Brain microvascular endothelial cell (primary cell): ENCODE measurements around the gene SRM.
"Not testable (repeated sequence)": the region's sequence is repeated elsewhere in the genome, so short reads cannot be mapped to it uniquely, and the experiment has no call there.

ENCODE experiments used
- DNase-seq: peaks from one replicate; pipeline ENCODE4 v3.0.0-alpha.2; 2020
- H3K27ac ChIP-seq: fragments of 250-450 bp; sonication (Bioruptor Pico); 2 replicates; pipeline ENCODE4 v1.5.1; 2020; ENCODE audit warnings: mild to moderate bottlenecking, moderate library complexity
- H3K27me3 ChIP-seq: fragments of 250-450 bp; sonication (Bioruptor Pico); replicated peaks from 2 replicates; pipeline ENCODE4 v1.5.1; 2020; ENCODE audit warnings: mild to moderate bottlenecking
- H3K36me3 ChIP-seq: fragments of 250-450 bp; sonication (Bioruptor Pico); replicated peaks from 2 replicates; pipeline ENCODE4 v1.5.1; 2020; ENCODE audit warnings: mild to moderate bottlenecking
- H3K4me3 ChIP-seq: 2 replicates; pipeline ENCODE4 v1.5.1; 2011; ENCODE audit warnings: low read depth, mild to moderate bottlenecking, control low read depth, low read length, moderate library complexity
- in situ Hi-C: cut with HindIII; loops from 2 replicates; pipeline ENCODE4 v1.10.0; 2017; ENCODE audit warnings: low sequenced_read_pairs, low pct_ligation_motif_present
- TF ChIP-seq, protein P1 (sequence below): IDR thresholded peaks from 2 replicates; pipeline ENCODE4 v1.5.1; 2011; ENCODE audit warnings: low read depth, mild to moderate bottlenecking, moderate library complexity, low read length, control low read depth, inconsistent platforms; ENCODE audit errors: missing control alignments

The SRM gene

DNA sequence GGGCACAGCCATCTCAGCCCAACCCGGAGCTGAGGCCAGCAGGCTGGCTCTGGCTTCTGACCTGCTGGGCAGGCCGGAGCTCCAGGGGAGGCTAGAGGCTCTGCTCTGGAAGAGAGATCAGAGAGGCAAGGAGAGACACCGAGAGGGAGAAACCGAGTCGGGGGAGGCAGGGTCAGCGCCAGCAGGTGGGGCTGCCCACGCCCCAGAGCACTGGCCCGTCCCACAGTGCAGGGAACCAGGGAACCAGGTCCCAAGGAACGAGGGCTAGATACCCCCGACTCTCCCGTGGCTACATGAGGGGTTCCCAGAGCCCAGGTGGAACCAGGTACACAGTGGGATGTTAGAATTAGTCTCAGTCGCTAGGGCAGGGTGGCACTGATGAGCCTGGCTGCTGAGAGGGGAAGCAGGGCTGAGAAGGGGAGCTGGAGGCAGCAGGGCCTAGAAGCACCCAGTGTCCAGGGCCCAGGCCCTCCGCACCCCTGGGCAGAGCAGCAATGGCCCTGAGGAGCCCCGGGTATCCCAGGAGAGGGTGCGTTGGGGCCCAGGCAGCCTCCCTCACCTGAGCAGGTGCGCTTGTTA is 14.9 kb downstream of the SRM start:
- in situ Hi-C loops = no loop called here
- no peak overlapping the region for H3K4me3 ChIP-seq
- DNase-seq = no peak
- TF ChIP-seq, protein P1, sequence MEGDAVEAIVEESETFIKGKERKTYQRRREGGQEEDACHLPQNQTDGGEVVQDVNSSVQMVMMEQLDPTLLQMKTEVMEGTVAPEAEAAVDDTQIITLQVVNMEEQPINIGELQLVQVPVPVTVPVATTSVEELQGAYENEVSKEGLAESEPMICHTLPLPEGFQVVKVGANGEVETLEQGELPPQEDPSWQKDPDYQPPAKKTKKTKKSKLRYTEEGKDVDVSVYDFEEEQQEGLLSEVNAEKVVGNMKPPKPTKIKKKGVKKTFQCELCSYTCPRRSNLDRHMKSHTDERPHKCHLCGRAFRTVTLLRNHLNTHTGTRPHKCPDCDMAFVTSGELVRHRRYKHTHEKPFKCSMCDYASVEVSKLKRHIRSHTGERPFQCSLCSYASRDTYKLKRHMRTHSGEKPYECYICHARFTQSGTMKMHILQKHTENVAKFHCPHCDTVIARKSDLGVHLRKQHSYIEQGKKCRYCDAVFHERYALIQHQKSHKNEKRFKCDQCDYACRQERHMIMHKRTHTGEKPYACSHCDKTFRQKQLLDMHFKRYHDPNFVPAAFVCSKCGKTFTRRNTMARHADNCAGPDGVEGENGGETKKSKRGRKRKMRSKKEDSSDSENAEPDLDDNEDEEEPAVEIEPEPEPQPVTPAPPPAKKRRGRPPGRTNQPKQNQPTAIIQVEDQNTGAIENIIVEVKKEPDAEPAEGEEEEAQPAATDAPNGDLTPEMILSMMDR = no peak
- H3K27me3 ChIP-seq = no peaks in the 10 kb centered on the region
- no peaks in the 10 kb centered on the region for H3K36me3 ChIP-seq
- H3K27ac ChIP-seq = no peak overlapping the region

DNA sequence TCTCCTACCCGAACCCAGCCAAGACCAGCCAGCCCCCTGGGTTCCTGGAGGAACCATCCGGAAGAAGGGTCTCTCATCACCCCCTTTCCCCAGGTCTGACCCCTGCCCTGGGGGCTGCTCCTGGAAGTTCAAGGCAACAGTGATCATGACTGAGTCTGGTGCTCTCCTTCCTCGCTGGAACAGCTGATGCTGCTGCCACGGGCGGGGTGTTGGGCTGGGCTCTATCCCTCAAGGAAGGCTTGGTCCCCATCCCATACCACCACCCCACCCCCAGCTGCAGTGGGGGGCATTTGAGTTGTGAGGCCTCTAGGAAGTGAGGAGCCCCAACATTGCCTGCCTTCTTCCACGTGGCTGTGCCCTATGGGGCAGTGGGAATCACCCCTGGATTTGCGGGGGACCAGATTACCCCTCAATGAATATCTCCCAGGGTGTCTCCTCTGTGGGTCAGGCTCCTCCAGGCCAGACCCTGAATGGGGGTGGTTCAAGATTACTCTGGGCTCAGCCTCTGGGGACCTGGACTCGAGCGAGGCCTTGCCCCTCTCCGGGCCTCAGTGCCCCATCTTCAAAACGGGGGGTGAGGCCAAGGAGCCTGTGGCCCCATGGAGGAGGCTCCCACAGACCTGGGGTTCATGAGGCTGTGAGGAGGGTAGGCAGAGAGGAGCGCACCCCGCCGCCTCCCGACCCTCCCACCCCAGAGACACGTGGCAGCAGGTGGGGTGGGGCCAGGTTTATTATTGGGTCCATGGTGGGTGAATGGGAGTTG is 15.6 kb downstream of the SRM start:
- H3K4me3 ChIP-seq = no peak overlapping the region
- in situ Hi-C loops = no loop called here
- H3K27me3 ChIP-seq = no peaks in the 10 kb centered on the region
- no peak for DNase-seq
- no peak overlapping the region for H3K27ac ChIP-seq
- TF ChIP-seq, protein P1 = no peak
- no peaks in the 10 kb centered on the region for H3K36me3 ChIP-seq

DNA sequence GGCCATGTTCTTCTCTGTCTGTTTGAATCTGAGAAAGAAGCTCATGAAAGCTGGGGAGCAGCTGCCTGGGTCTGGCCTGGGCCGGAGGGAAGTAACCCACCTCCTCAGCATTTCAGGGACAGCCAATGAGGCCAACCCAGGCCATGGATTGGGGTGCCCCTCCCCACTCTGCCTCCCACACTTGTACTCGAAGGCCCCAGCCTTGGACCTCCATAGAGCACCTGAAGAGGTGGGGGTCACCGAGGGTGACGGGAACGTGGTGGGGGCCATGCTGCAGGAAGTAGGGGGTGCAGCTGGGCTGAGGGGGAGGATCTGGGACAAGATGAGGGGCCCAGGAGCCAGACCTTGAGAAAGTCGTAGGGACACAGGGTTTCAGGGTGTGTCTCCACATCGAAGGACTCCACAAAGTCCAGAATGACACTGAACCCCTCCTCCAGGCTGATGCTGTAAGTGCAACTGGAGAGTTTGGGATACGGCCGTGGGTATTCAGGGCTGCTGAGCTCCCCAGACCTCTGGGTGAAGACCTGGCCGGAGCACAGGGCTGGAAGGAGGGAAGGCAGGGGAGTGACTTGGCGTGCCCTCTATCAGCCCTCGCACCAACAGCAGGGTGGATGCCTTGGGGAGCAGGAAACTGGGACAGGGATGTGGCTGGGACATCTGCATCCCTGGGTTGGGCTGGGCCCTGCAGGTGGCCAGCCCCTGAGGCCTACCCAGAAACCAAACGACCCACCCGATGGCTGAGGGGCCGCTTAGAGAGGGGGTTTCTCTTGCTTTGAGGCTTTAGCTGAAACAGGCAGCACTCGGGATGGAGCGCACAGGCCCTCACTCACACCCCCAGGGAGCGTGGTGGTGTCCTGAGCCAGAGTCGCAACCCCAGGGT is 16.6 kb downstream of the SRM start:
- DNase-seq = no peak
- Histone ChIP-seq H3K27ac (no peak overlapping the region), H3K27me3 (no peaks in the 10 kb centered on the region), H3K36me3 (no peaks in the 10 kb centered on the region), H3K4me3 (no peak overlapping the region)
- in situ Hi-C loops = no loop called here
- TF ChIP-seq, protein P1 = no peak

DNA sequence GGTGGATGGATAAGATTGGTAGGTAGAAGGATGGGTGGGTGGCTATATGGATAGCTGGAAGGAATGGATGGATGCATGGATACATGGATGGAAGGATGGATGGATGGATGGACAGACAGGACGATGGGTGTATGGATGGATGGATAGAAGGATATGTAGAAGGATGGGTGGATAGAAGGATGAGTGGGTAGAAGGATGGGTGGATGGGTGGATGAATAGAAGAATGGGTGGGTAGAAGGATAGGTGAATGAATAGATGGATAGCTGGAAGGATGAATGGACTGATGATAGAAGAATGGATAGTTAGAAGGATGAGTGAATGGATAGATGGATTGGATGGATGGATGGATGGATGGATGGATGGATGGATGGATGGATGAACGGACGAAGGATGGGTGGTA is 17.8 kb downstream of the SRM start:
- TF ChIP-seq, protein P1 = no peak
- in situ Hi-C loops = no loop called here
- H3K36me3 ChIP-seq = no peaks in the 10 kb centered on the region
- no peak overlapping the region for H3K4me3 ChIP-seq
- no peaks in the 10 kb centered on the region for H3K27me3 ChIP-seq
- no peak for DNase-seq
- no peak overlapping the region for H3K27ac ChIP-seq

DNA sequence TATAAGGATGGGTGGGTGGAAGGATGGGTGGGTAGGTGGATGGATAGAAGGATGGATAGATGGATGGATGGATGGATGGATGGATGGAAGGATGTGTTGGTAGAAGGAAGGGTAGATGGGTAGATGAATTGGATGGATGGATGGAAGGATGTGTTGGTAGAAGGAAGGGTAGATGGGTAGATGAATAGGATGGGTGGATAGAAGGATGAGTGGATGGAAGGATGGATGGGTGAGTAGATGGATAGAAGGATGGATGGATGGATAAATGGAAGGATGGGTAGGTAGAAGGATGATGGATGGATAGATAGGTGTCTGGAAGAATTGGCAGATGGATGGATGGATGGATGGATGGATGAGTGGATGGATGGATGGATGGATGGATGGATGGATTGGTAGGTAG is 18.8 kb downstream of the SRM start:
- no peak for DNase-seq
- Histone ChIP-seq H3K27me3 (no peaks in the 10 kb centered on the region), H3K36me3 (no peaks in the 10 kb centered on the region), H3K27ac (no peak overlapping the region), H3K4me3 (no peak overlapping the region)
- in situ Hi-C loops = no loop called here
- TF ChIP-seq, protein P1 = no peak

DNA sequence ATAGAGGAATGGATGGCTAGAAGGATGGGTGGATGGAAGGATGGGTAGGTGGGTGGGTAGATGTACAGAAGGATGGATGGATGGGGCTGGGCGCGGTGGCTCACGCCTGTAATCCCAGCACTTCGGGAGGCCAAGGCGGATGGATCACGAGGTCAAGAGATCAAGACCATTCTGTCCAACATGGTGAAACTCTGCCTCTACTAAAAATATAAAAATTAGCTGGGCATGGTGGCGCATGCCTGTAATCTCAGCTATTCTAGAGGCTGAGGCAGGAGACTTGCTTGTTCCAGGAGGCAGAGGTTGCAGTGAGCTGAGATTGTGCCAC is 19.8 kb downstream of the SRM start:
- H3K27ac ChIP-seq, in situ Hi-C loops, H3K27me3 ChIP-seq, DNase-seq, H3K36me3 ChIP-seq, H3K4me3 ChIP-seq: not testable (repeated sequence)
